ENCODE data around the gene CDON.
"Not testable (repeated sequence)": the region's sequence is repeated elsewhere in the genome, so short reads cannot be mapped to it uniquely, and the experiment has no call there.

Gene CDON

GRCh38 chr11:125924384-125925007 lies 138.2 kb downstream of the CDON start:
- no peak for DNase-seq (ENCODE audit: low read depth in 2 of 2)

GRCh38 chr11:125923633-125924032 lies 139.0 kb downstream of the CDON start:
- DNase-seq (ENCODE audit: low read depth in 2 of 2) = no peak

GRCh38 chr11:125923012-125923579 lies 139.6 kb downstream of the CDON start:
- peak in 1 of 2 donors; percentile 15 for DNase-seq (ENCODE audit: low read depth in 2 of 2)

- DNase-seq (ENCODE audit: low read depth in 2 of 2) = no peak
These were observed 140.5 kb downstream of the CDON start for GRCh38 chr11:125922156-125922555.

- no peak for DNase-seq (ENCODE audit: low read depth in 2 of 2)
These were observed 141.6 kb downstream of the CDON start for GRCh38 chr11:125921042-125921441.

- DNase-seq (ENCODE audit: low read depth in 2 of 2) = no peak
These were observed 144.4 kb downstream of the CDON start for GRCh38 chr11:125918140-125918840.

- DNase-seq (ENCODE audit: low read depth in 2 of 2) = no peak
These were observed 145.9 kb downstream of the CDON start for GRCh38 chr11:125916683-125917347.

- not testable (repeated sequence) for DNase-seq (ENCODE audit: low read depth in 2 of 2)
These were observed 148.1 kb downstream of the CDON start for GRCh38 chr11:125914601-125915000.

- no peak for DNase-seq (ENCODE audit: low read depth in 2 of 2)
These were observed 152.3 kb downstream of the CDON start for GRCh38 chr11:125910226-125910849.

Data from activated CD8-positive, alpha-beta memory T cell treated with anti-CD3 and anti-CD28 coated beads for 4 hours (primary cell).